Astrocyte (in vitro differentiated cells and primary cell): ENCODE data around the gene S1PR1. TPM values are rescaled to one million over a fixed set of nuclear protein-coding genes. Genes with fewer than 3 reads are reported as not detected.

Source experiments
- DNase-seq: peaks from one replicate; pipeline ENCODE4 v3.0.0-alpha.2; 2010; ENCODE audit warnings: low read depth
- FAIRE-seq: peaks from 2 replicates; lab custom pipeline; 2011; peaks lifted over from hg19 to GRCh38; lab: Jason Lieb, UNC
- H2AFZ ChIP-seq: 2 replicates; pipeline ENCODE4 v1.6.0; 2012; ENCODE audit warnings: low read depth, low read length, inconsistent platforms
- H3K27ac ChIP-seq: 2 replicates; pipeline ENCODE4 v1.5.1; 2011; ENCODE audit warnings: low read depth, low read length, inconsistent platforms
- H3K27me3 ChIP-seq: 2 replicates; pipeline ENCODE4 v1.6.0; 2011; ENCODE audit warnings: low read length, inconsistent platforms; ENCODE audit not compliant: insufficient read depth
- H3K36me3 ChIP-seq: 2 replicates; pipeline ENCODE4 v1.5.1; 2011; ENCODE audit warnings: low read length, inconsistent platforms; ENCODE audit not compliant: insufficient read depth
- H3K4me1 ChIP-seq: 2 replicates; pipeline ENCODE4 v1.5.1; 2011; ENCODE audit warnings: low read length, inconsistent platforms; ENCODE audit not compliant: insufficient read depth
- H3K4me2 ChIP-seq: 2 replicates; pipeline ENCODE4 v1.6.0; 2012; ENCODE audit warnings: low read length, inconsistent platforms
- H3K4me3 ChIP-seq: 2 replicates; pipeline ENCODE4 v1.5.1; 2011; ENCODE audit warnings: low read depth, mild to moderate bottlenecking, low read length, inconsistent platforms; ENCODE audit not compliant: insufficient read depth
- H3K79me2 ChIP-seq: 2 replicates; pipeline ENCODE4 v1.6.0; 2012; ENCODE audit warnings: mild to moderate bottlenecking, low read length, inconsistent platforms; ENCODE audit not compliant: insufficient read depth
- H3K9ac ChIP-seq: 2 replicates; pipeline ENCODE4 v1.6.0; 2012; ENCODE audit warnings: mild to moderate bottlenecking, low read length, inconsistent platforms
- H3K9me3 ChIP-seq: 2 replicates; pipeline ENCODE4 v1.5.1; 2012; ENCODE audit warnings: low read depth, mild to moderate bottlenecking, low read length, inconsistent platforms; ENCODE audit not compliant: insufficient read depth
- H4K20me1 ChIP-seq: 2 replicates; pipeline ENCODE4 v1.6.0; 2012; ENCODE audit warnings: low read length, inconsistent platforms; ENCODE audit not compliant: insufficient read depth
- H3K27ac Mint-ChIP-seq: one replicate; pipeline ENCODE4 v1.8.0; 2021; ENCODE audit warnings: mild to moderate bottlenecking, mixed read lengths; ENCODE audit not compliant: unreplicated experiment
- H3K27me3 Mint-ChIP-seq: one replicate; pipeline ENCODE4 v1.8.0; 2021; ENCODE audit warnings: low read depth, mixed read lengths; ENCODE audit not compliant: unreplicated experiment
- H3K36me3 Mint-ChIP-seq: one replicate; pipeline ENCODE4 v1.8.0; 2021; ENCODE audit warnings: low read depth, mixed read lengths; ENCODE audit not compliant: unreplicated experiment
- H3K4me1 Mint-ChIP-seq: one replicate; pipeline ENCODE4 v1.8.0; 2021; ENCODE audit warnings: low read depth, mixed read lengths; ENCODE audit not compliant: unreplicated experiment
- H3K4me3 Mint-ChIP-seq: one replicate; pipeline ENCODE4 v1.8.0; 2021; ENCODE audit warnings: mild to moderate bottlenecking, moderate library complexity, mixed read lengths; ENCODE audit not compliant: unreplicated experiment
- H3K9me3 Mint-ChIP-seq: one replicate; pipeline ENCODE4 v1.8.0; 2021; ENCODE audit warnings: mild to moderate bottlenecking, mixed read lengths; ENCODE audit not compliant: unreplicated experiment
- EZH2 ChIP-seq: IDR thresholded peaks from 2 replicates; pipeline ENCODE4 v1.6.1; 2012; ENCODE audit warnings: mild to moderate bottlenecking, low read length, inconsistent platforms; ENCODE audit not compliant: insufficient read depth
- total RNA-seq: library from RNA; stranded (reverse); gene quantifications from 2 replicates; pipeline ENCODE4 v1.2.1, GENCODE V29; 2021
- TF ChIP-seq, protein P1 (sequence below): IDR thresholded peaks from 2 replicates; pipeline ENCODE4 v1.5.1; 2011; ENCODE audit warnings: low read depth, mild to moderate bottlenecking, inconsistent platforms, low read length, moderate library complexity; ENCODE audit not compliant: insufficient read depth

Gene S1PR1
- total RNA-seq, 1 donor from 2014 or later, result 14.4 TPM

DNA sequence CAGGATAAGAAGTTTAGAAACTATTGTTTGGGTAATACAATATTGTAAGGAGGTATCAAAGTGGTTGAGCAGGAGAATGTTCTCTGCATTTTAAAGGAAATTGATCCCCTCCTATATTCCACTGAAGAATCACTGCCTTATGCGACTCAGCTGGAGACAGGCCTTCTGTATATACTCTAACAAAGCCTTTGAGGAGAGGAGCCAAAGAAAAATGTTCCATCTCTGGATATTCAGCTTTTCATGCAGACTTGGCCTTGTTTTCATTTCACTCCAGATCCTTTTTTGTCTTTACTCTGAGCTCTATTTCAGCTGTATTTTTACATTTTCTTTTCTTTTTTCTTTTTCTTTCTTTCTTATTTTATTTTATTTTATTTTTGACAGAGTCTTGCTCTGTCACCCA is 42.1 kb upstream of the S1PR1 start:
- H3K4me1 Mint-ChIP-seq, result peaks cover 8% of the 10 kb centered on the region
- Histone ChIP-seq H3K79me2 (no peaks in the 10 kb centered on the region), H3K4me1 (no peaks in the 10 kb centered on the region), H4K20me1 (no peaks in the 10 kb centered on the region), H3K9me3 (no peaks in the 10 kb centered on the region), H2AFZ (no peak overlapping the region), H3K27me3 (no peaks in the 10 kb centered on the region), H3K9ac (no peak overlapping the region), H3K4me3 (no peak overlapping the region), H3K27ac (no peak overlapping the region), H3K4me2 (no peak overlapping the region), H3K36me3 (no peaks in the 10 kb centered on the region)
- no peak for DNase-seq
- H3K36me3 Mint-ChIP-seq, result no peaks in the 10 kb centered on the region
- peaks cover 4% of the 10 kb centered on the region for H3K27me3 Mint-ChIP-seq
- no peaks in the 10 kb centered on the region for H3K9me3 Mint-ChIP-seq
- no peak overlapping the region for H3K27ac Mint-ChIP-seq
- no peak overlapping the region for H3K4me3 Mint-ChIP-seq
- FAIRE-seq, result no peak
- no peak for TF ChIP-seq EZH2
- TF ChIP-seq, protein P1, sequence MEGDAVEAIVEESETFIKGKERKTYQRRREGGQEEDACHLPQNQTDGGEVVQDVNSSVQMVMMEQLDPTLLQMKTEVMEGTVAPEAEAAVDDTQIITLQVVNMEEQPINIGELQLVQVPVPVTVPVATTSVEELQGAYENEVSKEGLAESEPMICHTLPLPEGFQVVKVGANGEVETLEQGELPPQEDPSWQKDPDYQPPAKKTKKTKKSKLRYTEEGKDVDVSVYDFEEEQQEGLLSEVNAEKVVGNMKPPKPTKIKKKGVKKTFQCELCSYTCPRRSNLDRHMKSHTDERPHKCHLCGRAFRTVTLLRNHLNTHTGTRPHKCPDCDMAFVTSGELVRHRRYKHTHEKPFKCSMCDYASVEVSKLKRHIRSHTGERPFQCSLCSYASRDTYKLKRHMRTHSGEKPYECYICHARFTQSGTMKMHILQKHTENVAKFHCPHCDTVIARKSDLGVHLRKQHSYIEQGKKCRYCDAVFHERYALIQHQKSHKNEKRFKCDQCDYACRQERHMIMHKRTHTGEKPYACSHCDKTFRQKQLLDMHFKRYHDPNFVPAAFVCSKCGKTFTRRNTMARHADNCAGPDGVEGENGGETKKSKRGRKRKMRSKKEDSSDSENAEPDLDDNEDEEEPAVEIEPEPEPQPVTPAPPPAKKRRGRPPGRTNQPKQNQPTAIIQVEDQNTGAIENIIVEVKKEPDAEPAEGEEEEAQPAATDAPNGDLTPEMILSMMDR, result no peak

DNA sequence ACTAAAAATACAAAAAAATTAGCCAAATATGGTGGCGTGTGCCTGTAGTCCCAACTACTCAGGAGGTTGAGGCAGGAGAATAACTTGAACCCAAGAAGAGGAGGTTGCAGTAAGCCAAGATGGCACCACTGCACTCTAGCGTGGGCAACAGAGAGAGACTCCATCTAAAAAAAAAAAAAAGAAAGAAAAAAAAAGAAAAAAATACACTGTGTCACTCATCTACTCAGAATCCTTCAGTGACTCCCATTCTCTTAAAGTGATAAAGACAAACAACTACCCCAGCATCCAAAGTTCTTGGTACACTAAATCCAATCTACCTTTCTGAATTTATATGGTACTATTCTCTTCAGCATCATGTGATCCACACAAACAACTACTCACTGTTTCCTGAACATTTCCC is 40.2 kb upstream of the S1PR1 start:
- Histone ChIP-seq H3K9ac (no peak overlapping the region), H3K36me3 (no peaks in the 10 kb centered on the region), H3K4me2 (no peak overlapping the region), H3K27ac (no peak overlapping the region), H3K79me2 (no peaks in the 10 kb centered on the region), H4K20me1 (no peaks in the 10 kb centered on the region), H3K9me3 (no peaks in the 10 kb centered on the region), H3K4me1 (peaks cover 12% of the 10 kb centered on the region), H3K4me3 (no peak overlapping the region), H2AFZ (no peak overlapping the region), H3K27me3 (no peaks in the 10 kb centered on the region)
- Mint-ChIP-seq H3K4me1 (peaks cover 21% of the 10 kb centered on the region), H3K4me3 (no peak overlapping the region), H3K9me3 (no peaks in the 10 kb centered on the region), H3K36me3 (no peaks in the 10 kb centered on the region), H3K27ac (no peak overlapping the region), H3K27me3 (peaks cover 4% of the 10 kb centered on the region)
- DNase-seq (no peak), FAIRE-seq (no peak)
- TF ChIP-seq EZH2, result no peak
- TF ChIP-seq, protein P1, result no peak

DNA sequence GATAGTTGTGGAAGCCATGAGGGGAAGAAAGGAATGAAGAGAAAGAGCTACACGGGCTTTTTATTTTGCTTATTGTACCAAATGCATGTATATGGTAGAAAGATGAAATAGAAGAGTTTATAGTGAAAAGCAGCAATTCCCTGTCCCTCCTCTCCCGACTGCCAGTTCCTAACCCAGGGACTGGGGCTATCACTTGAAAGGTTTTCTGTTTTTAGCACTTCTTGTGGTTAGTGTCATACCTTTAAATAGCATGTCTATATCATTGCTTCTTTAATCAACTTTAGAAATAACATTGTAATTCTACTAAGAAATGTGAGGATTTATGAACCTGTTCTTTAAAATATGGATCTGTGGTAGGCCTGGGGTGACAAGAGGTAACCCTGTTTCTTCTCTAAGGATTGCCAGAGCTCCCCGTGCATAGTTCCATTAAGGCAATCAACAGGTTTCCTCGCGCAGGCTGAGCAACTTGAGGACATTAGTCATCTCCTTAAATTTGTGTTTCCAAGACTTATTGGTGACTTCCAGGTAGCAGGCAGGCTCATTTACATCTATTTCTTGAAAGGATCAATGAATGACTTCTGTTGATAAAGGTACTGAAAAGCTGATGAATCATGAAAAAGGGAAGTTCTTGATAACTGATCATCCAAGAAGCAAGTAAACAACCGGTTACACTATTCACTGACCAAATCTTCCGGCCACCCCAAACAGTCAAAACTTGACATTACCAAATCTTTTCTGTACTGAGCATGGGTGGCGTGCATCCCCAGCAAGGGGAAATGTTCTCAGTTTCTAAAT is 37.8 kb upstream of the S1PR1 start:
- no peak for TF ChIP-seq EZH2
- TF ChIP-seq, protein P1, result no peak
- Mint-ChIP-seq H3K27ac (no peak overlapping the region), H3K27me3 (no peaks in the 10 kb centered on the region), H3K4me1 (peaks cover 25% of the 10 kb centered on the region), H3K36me3 (no peaks in the 10 kb centered on the region), H3K9me3 (no peaks in the 10 kb centered on the region), H3K4me3 (no peak overlapping the region)
- no peak for FAIRE-seq
- Histone ChIP-seq H3K36me3 (no peaks in the 10 kb centered on the region), H3K9me3 (no peaks in the 10 kb centered on the region), H3K4me1 (peaks cover 14% of the 10 kb centered on the region), H2AFZ (no peak overlapping the region), H3K27me3 (no peaks in the 10 kb centered on the region), H4K20me1 (no peaks in the 10 kb centered on the region), H3K9ac (no peak overlapping the region), H3K4me2 (no peak overlapping the region), H3K4me3 (no peak overlapping the region), H3K27ac (no peak overlapping the region), H3K79me2 (no peaks in the 10 kb centered on the region)
- DNase-seq, result no peak
